Mesendoderm (in vitro differentiated cells): Measurements from ENCODE around the gene LMO1.

Source experiments
- DNase-seq: peaks from one replicate; pipeline ENCODE4 v3.0.0; 2013
- H2AK5ac ChIP-seq: 2 replicates; pipeline ENCODE4 v1.6.1; 2013; ENCODE audit warnings: low read length, inconsistent platforms
- H2BK120ac ChIP-seq: 2 replicates; pipeline ENCODE4 v1.6.1; 2013; ENCODE audit warnings: low read depth, mild to moderate bottlenecking, low read length, moderate library complexity, mixed read lengths
- H2BK15ac ChIP-seq: replicated peaks from 2 replicates; pipeline ENCODE4 v1.6.1; 2013; ENCODE audit warnings: low read depth, mild to moderate bottlenecking, moderate library complexity
- H2BK5ac ChIP-seq: 2 replicates; pipeline ENCODE4 v1.6.1; 2013; ENCODE audit warnings: low read length, inconsistent platforms
- H3K18ac ChIP-seq: 2 replicates; pipeline ENCODE4 v1.6.1; 2013; ENCODE audit warnings: mild to moderate bottlenecking, low read length, mixed read lengths
- H3K23ac ChIP-seq: one replicate; pipeline ENCODE4 v1.6.1; 2013; ENCODE audit warnings: low read length
- H3K27ac ChIP-seq: 2 replicates; pipeline ENCODE4 v1.5.1; 2013; ENCODE audit warnings: low read depth, mild to moderate bottlenecking, inconsistent platforms, low read length, moderate library complexity
- H3K27me3 ChIP-seq: 2 replicates; pipeline ENCODE4 v1.6.1; 2013; ENCODE audit warnings: low read length, control low read depth, mild to moderate bottlenecking, inconsistent platforms; ENCODE audit not compliant: insufficient read depth, poor library complexity
- H3K36me3 ChIP-seq: 2 replicates; pipeline ENCODE4 v1.6.1; 2013; ENCODE audit warnings: low read length, inconsistent platforms; ENCODE audit not compliant: control insufficient read depth, insufficient read depth
- H3K4ac ChIP-seq: one replicate; pipeline ENCODE4 v1.6.1; 2013; ENCODE audit warnings: low read depth, mild to moderate bottlenecking, low read length, moderate library complexity
- H3K4me1 ChIP-seq: 2 replicates; pipeline ENCODE4 v1.6.1; 2013; ENCODE audit warnings: low read depth, low read length, inconsistent platforms; ENCODE audit not compliant: control insufficient read depth
- H3K4me2 ChIP-seq: 2 replicates; pipeline ENCODE4 v1.6.1; 2013; ENCODE audit warnings: low read length
- H3K4me3 ChIP-seq: 2 replicates; pipeline ENCODE4 v1.5.1; 2013; ENCODE audit warnings: mild to moderate bottlenecking, low read length
- H3K56ac ChIP-seq: one replicate; pipeline ENCODE4 v1.6.1; 2013; ENCODE audit warnings: low read length
- H3K79me1 ChIP-seq: 2 replicates; pipeline ENCODE4 v1.6.1; 2013; ENCODE audit warnings: low read length, inconsistent platforms
- H3K79me2 ChIP-seq: 2 replicates; pipeline ENCODE4 v1.6.1; 2013; ENCODE audit warnings: mild to moderate bottlenecking, low read length; ENCODE audit not compliant: control insufficient read depth, insufficient read depth
- H3K9ac ChIP-seq: 2 replicates; pipeline ENCODE4 v1.6.1; 2013; ENCODE audit warnings: low read length, inconsistent platforms
- H4K5ac ChIP-seq: one replicate; pipeline ENCODE4 v1.6.1; 2013; ENCODE audit warnings: low read length
- H4K8ac ChIP-seq: one replicate; pipeline ENCODE4 v1.6.1; 2013; ENCODE audit warnings: low read depth, mild to moderate bottlenecking, control low read depth, low read length, moderate library complexity
- WGBS: extraction: QIAGEN DNeasy Blood & Tissue Kit; methylation state at CpG from one replicate; pipeline ENCODE4 v1.1.7; 2013; ENCODE audit warnings: low lambda C conversion rate, missing lambda C conversion rate; ENCODE audit not compliant: insufficient coverage; ENCODE audit errors: extremely low coverage; 5-methylcytosine and 5-hydroxymethylcytosine counted together

Gene LMO1

GRCh38 chr11:8290081-8290810 is 26.6 kb upstream of the LMO1 start:
- H3K4ac ChIP-seq = no peak overlapping the region
- H2BK15ac ChIP-seq = no peak overlapping the region
- H3K27me3 ChIP-seq = no peaks in the 10 kb centered on the region
- peak; percentile 46 for DNase-seq
- H4K8ac ChIP-seq = no peak overlapping the region
- no peaks in the 10 kb centered on the region for H3K79me2 ChIP-seq
- WGBS = no CpG with 5 or more reads among the region's 8 CpGs
- no peak overlapping the region for H3K4me3 ChIP-seq
- no peak overlapping the region for H2AK5ac ChIP-seq
- H4K5ac ChIP-seq = no peak overlapping the region
- H3K23ac ChIP-seq = no peak overlapping the region
- H3K9ac ChIP-seq = no peak overlapping the region
- H2BK5ac ChIP-seq = no peak overlapping the region
- no peaks in the 10 kb centered on the region for H3K79me1 ChIP-seq
- no peaks in the 10 kb centered on the region for H3K36me3 ChIP-seq
- H3K4me1 ChIP-seq = no peaks in the 10 kb centered on the region
- no peak overlapping the region for H3K4me2 ChIP-seq
- H3K56ac ChIP-seq = no peak overlapping the region
- no peak overlapping the region for H2BK120ac ChIP-seq
- no peak overlapping the region for H3K18ac ChIP-seq
- no peak overlapping the region for H3K27ac ChIP-seq

- no peak overlapping the region for H2BK120ac ChIP-seq
- H3K23ac ChIP-seq = no peak overlapping the region
- no peak overlapping the region for H3K9ac ChIP-seq
- WGBS = no CpG with 5 or more reads among the region's 3 CpGs
- H2BK5ac ChIP-seq = no peak overlapping the region
- H3K79me2 ChIP-seq = no peaks in the 10 kb centered on the region
- no peaks in the 10 kb centered on the region for H3K36me3 ChIP-seq
- H3K56ac ChIP-seq = no peak overlapping the region
- no peak overlapping the region for H3K4me3 ChIP-seq
- H3K27ac ChIP-seq = no peak overlapping the region
- H3K4me1 ChIP-seq = no peaks in the 10 kb centered on the region
- no peak overlapping the region for H4K8ac ChIP-seq
- no peak overlapping the region for H2AK5ac ChIP-seq
- H2BK15ac ChIP-seq = no peak overlapping the region
- DNase-seq = no peak
- no peaks in the 10 kb centered on the region for H3K79me1 ChIP-seq
- no peak overlapping the region for H3K4me2 ChIP-seq
- H3K18ac ChIP-seq = no peak overlapping the region
- no peaks in the 10 kb centered on the region for H3K27me3 ChIP-seq
- H4K5ac ChIP-seq = no peak overlapping the region
- no peak overlapping the region for H3K4ac ChIP-seq
Observed at GRCh38 chr11:8289492-8289918, 25.8 kb upstream of the LMO1 start.

- Histone ChIP-seq H3K27ac (no peak overlapping the region), H3K27me3 (no peaks in the 10 kb centered on the region)
Observed at GRCh38 chr11:8288824-8289491, 25.3 kb upstream of the LMO1 start.

GRCh38 chr11:8288166-8288772 is 24.6 kb upstream of the LMO1 start:
- Histone ChIP-seq H3K79me1 (no peaks in the 10 kb centered on the region), H3K56ac (no peak overlapping the region), H2BK5ac (no peak overlapping the region), H3K27ac (no peak overlapping the region), H3K4me2 (no peak overlapping the region), H3K4ac (no peak overlapping the region), H3K9ac (no peak overlapping the region), H4K5ac (no peak overlapping the region), H3K23ac (no peak overlapping the region), H3K27me3 (no peaks in the 10 kb centered on the region), H4K8ac (no peak overlapping the region), H2BK15ac (no peak overlapping the region), H3K4me1 (no peaks in the 10 kb centered on the region), H3K36me3 (no peaks in the 10 kb centered on the region), H3K4me3 (no peak overlapping the region), H3K18ac (no peak overlapping the region), H3K79me2 (no peaks in the 10 kb centered on the region), H2AK5ac (no peak overlapping the region), H2BK120ac (no peak overlapping the region)
- no CpG with 5 or more reads among the region's 3 CpGs for WGBS
- no peak for DNase-seq

More at GRCh38 chr11:8288824-8289491, 25.3 kb upstream of the LMO1 start:
- Histone ChIP-seq H4K8ac (no peak overlapping the region), H3K23ac (no peak overlapping the region), H3K4me1 (no peaks in the 10 kb centered on the region), H3K36me3 (no peaks in the 10 kb centered on the region), H2AK5ac (no peak overlapping the region), H3K9ac (no peak overlapping the region), H3K18ac (no peak overlapping the region), H3K79me1 (no peaks in the 10 kb centered on the region), H4K5ac (no peak overlapping the region), H2BK5ac (no peak overlapping the region), H3K4me3 (no peak overlapping the region), H3K4ac (no peak overlapping the region), H3K56ac (no peak overlapping the region), H2BK120ac (no peak overlapping the region), H2BK15ac (no peak overlapping the region), H3K79me2 (no peaks in the 10 kb centered on the region), H3K4me2 (no peak overlapping the region)
- no peak for DNase-seq
- WGBS = no CpG with 5 or more reads among the region's 13 CpGs

- no peak overlapping the region for H2BK5ac ChIP-seq
- no peaks in the 10 kb centered on the region for H3K27me3 ChIP-seq
- no peak overlapping the region for H2AK5ac ChIP-seq
- no peaks in the 10 kb centered on the region for H3K79me2 ChIP-seq
- H3K36me3 ChIP-seq = no peaks in the 10 kb centered on the region
- H3K56ac ChIP-seq = no peak overlapping the region
- H3K18ac ChIP-seq = no peak overlapping the region
- no peak for DNase-seq
- no peak overlapping the region for H4K8ac ChIP-seq
- H3K4me1 ChIP-seq = no peaks in the 10 kb centered on the region
- no peak overlapping the region for H3K27ac ChIP-seq
- H2BK120ac ChIP-seq = no peak overlapping the region
- H3K79me1 ChIP-seq = no peaks in the 10 kb centered on the region
- H3K23ac ChIP-seq = no peak overlapping the region
- H4K5ac ChIP-seq = no peak overlapping the region
- no peak overlapping the region for H2BK15ac ChIP-seq
- no peak overlapping the region for H3K4me3 ChIP-seq
- no peak overlapping the region for H3K4me2 ChIP-seq
- no peak overlapping the region for H3K9ac ChIP-seq
- H3K4ac ChIP-seq = no peak overlapping the region
Observed at GRCh38 chr11:8287703-8288102, 24.0 kb upstream of the LMO1 start.
